Endothelial cell of umbilical vein (primary cell): ENCODE data around the gene NUP155.

Experiments
- CTCF ChIP-seq, 2 donors: IDR thresholded peaks; 1 replicate in 1 of 2; 2 replicates in 1 of 2; pipeline ENCODE4 v1.5.1; 2011; ENCODE audit warnings: low read length in 2 of 2, mild to moderate bottlenecking in 2 of 2, moderate library complexity in 2 of 2, control low read depth in 1 of 2, inconsistent platforms in 1 of 2, low read depth in 1 of 2; ENCODE audit not compliant: insufficient read depth in 1 of 2; ENCODE audit errors: extremely low read depth in 1 of 2
- EZH2 ChIP-seq: IDR thresholded peaks from 2 replicates; pipeline ENCODE4 v1.6.1; 2012; ENCODE audit warnings: borderline replicate concordance, low read depth, mild to moderate bottlenecking, moderate library complexity, low read length, inconsistent platforms; ENCODE audit not compliant: severe bottlenecking
- FOS ChIP-seq: IDR thresholded peaks from 2 replicates; pipeline ENCODE4 v1.6.1; 2011; ENCODE audit warnings: mild to moderate bottlenecking, low read length, moderate library complexity, borderline replicate concordance; ENCODE audit not compliant: insufficient read depth
- JUN ChIP-seq: IDR thresholded peaks from 2 replicates; pipeline ENCODE4 v1.6.1; 2011; ENCODE audit warnings: borderline replicate concordance, low read depth; ENCODE audit not compliant: insufficient read length, insufficient read depth
- MAX ChIP-seq: IDR thresholded peaks from 2 replicates; pipeline ENCODE4 v1.6.1; 2011; ENCODE audit not compliant: insufficient read depth, insufficient read length
- POLR2A ChIP-seq: IDR thresholded peaks from 2 replicates; pipeline ENCODE4 v1.6.1; 2012; ENCODE audit warnings: low read depth, mild to moderate bottlenecking, control low read depth, low read length
- POLR2AphosphoS5 ChIP-seq: IDR thresholded peaks from 2 replicates; pipeline ENCODE4 v1.6.1; 2012; ENCODE audit warnings: low read depth, mild to moderate bottlenecking, control low read depth, low read length, moderate library complexity; ENCODE audit not compliant: insufficient read depth

DNA sequence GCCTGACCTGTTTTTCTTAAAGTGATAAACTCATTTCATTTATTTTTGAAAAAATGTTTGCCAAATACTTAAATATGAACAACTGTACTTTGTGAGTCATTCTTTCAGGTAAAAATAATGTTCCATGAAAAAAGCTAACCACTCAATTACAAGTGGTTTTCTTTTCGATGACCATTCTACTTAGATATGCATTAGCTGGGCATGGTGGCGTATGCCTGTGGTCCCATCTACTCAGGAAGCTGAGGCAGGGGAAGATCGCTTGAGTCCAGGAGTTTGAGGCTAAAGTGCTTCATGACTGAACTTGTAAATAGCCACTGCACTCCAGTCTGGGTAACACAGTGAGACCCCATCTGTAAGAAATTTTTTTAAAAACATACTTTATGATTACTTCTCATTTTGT, 4.2 kb upstream of the NUP155 start:
- TF ChIP-seq CTCF (IDR thresholded peaks at IDR 0.05; ENCODE audit: extremely low read depth in 1 of 2, insufficient read depth in 1 of 2, low read depth in 1 of 2, low read length in 2 of 2) = no peak
- TF ChIP-seq FOS = no peak
- TF ChIP-seq POLR2AphosphoS5 = no peak
- TF ChIP-seq EZH2 = no peak
- no peak for TF ChIP-seq POLR2A
- no peak for TF ChIP-seq MAX
- no peak for TF ChIP-seq JUN
